Uterus (tissue), 4 donors: ENCODE data around the gene FMNL2. TPM values are rescaled to one million over a fixed set of nuclear protein-coding genes. Genes with fewer than 3 reads are reported as not detected.

Experiments used
- DNase-seq, 2 donors: peaks; one replicate each; pipeline ENCODE4 v3.0.0-alpha.2; 2019 to 2020
- H3K27ac ChIP-seq, 2 donors: fragments of 200-600 bp; sonication (generic); 1 replicate in 1 of 2; 2 replicates in 1 of 2; pipeline ENCODE4 v1.5.1; 2016 to 2018
- H3K27me3 ChIP-seq, 2 donors: fragments of 200-600 bp; sonication (generic); one replicate each; pipeline ENCODE4 v1.5.1; 2018 to 2019; ENCODE audit warnings: control low read depth in 1 of 2
- H3K36me3 ChIP-seq, 2 donors: fragments of 200-600 bp; sonication (generic); one replicate each; pipeline ENCODE4 v1.5.1; 2019; ENCODE audit warnings: control low read depth in 1 of 2
- H3K4me1 ChIP-seq, 2 donors: fragments of 200-600 bp; sonication (generic); one replicate each; pipeline ENCODE4 v1.5.1; 2018 to 2019; ENCODE audit warnings: control low read depth in 1 of 2
- H3K4me3 ChIP-seq, 2 donors: fragments of 200-600 bp; sonication (generic); 1 replicate in 1 of 2; 2 replicates in 1 of 2; pipeline ENCODE4 v1.5.1; 2018 to 2019; ENCODE audit warnings: mild to moderate bottlenecking in 1 of 2
- H3K9me3 ChIP-seq, 2 donors: fragments of 200-600 bp; sonication (generic); one replicate each; pipeline ENCODE4 v1.5.1; 2019; ENCODE audit warnings: control low read depth in 1 of 2
- CTCF ChIP-seq, 4 experiments: fragments of 200-600 bp in 2 of 4; fragments of 450-650 bp in 2 of 4; sonication (generic) in 2 of 4; IDR thresholded peaks; one replicate each; pipeline ENCODE4 v1.5.1; 2016 to 2019; ENCODE audit warnings: antibody characterized with exemption in 4 of 4, mild to moderate bottlenecking in 2 of 4, moderate library complexity in 1 of 4
- POLR2A ChIP-seq, 2 donors: fragments of 450-650 bp; IDR thresholded peaks; one replicate each; pipeline ENCODE4 v1.6.1; 2016; ENCODE audit warnings: antibody characterized with exemption in 2 of 2, mild to moderate bottlenecking in 1 of 2, moderate library complexity in 1 of 2
- intact Hi-C: fragments of 100-400 bp; cut with DNase I; formaldehyde crosslinking; loops from one replicate; pipeline ENCODE4 v1.15.1; 2023; ENCODE audit warnings: low total_unique reads
- total RNA-seq, 4 donors: library from RNA; depleted of rRNA in 3 of 4; stranded (reverse); fragments of >200 nt in 3 of 4; gene quantifications; one replicate each; pipeline versions ENCODE4 v1.1.0 to v1.2.4, GENCODE V29; 2014 to 2023
- donor health status: DM: yes; HTN: yes; CAD: no.

FMNL2 gene
- total RNA-seq, 4 donors from 2014 or later: 10.0 to 66.9 (median 33.4) TPM

GRCh38 chr2:152490686-152491455 is 155.9 kb downstream of the FMNL2 start:
- H3K9me3 ChIP-seq: no peaks in the 10 kb centered on the region
- no peak for TF ChIP-seq CTCF (IDR thresholded peaks at IDR 0.05)
- intact Hi-C loops: no loop called here
- H3K4me3 ChIP-seq: no peak overlapping the region
- H3K27me3 ChIP-seq: no peaks in the 10 kb centered on the region
- peak; percentile 35 to 54 for DNase-seq
- H3K4me1 ChIP-seq: peaks cover 0 to 9% of the 10 kb centered on the region in 2 donors
- H3K36me3 ChIP-seq: no peaks in the 10 kb centered on the region
- H3K27ac ChIP-seq: peak overlapping the region; percentile 53 to 60

- Histone ChIP-seq H3K4me3 (no peak overlapping the region), H3K4me1 (peaks cover 0 to 9% of the 10 kb centered on the region in 2 donors), H3K27me3 (no peaks in the 10 kb centered on the region), H3K36me3 (no peaks in the 10 kb centered on the region), H3K27ac (peak overlapping the region in 1 of 2 donors; percentile 41), H3K9me3 (no peaks in the 10 kb centered on the region)
- no peak for TF ChIP-seq CTCF (IDR thresholded peaks at IDR 0.05)
- TF ChIP-seq POLR2A (IDR thresholded peaks at IDR 0.05): no peak
- intact Hi-C loops: no loop called here
- DNase-seq: no peak
These were observed 157.2 kb downstream of the FMNL2 start for GRCh38 chr2:152492131-152492530.

- intact Hi-C loops: no loop called here
- Histone ChIP-seq H3K4me3 (no peak overlapping the region), H3K36me3 (no peaks in the 10 kb centered on the region), H3K9me3 (no peaks in the 10 kb centered on the region), H3K27me3 (no peaks in the 10 kb centered on the region), H3K4me1 (peaks cover 0 to 9% of the 10 kb centered on the region in 2 donors), H3K27ac (no peak overlapping the region)
- TF ChIP-seq CTCF (IDR thresholded peaks at IDR 0.05) (no peak), POLR2A (IDR thresholded peaks at IDR 0.05) (no peak)
- no peak for DNase-seq
These were observed 157.9 kb downstream of the FMNL2 start for GRCh38 chr2:152492911-152493310.

- Histone ChIP-seq H3K4me1 (peaks cover 0 to 9% of the 10 kb centered on the region in 2 donors), H3K27ac (no peak overlapping the region), H3K27me3 (no peaks in the 10 kb centered on the region), H3K9me3 (no peaks in the 10 kb centered on the region), H3K4me3 (no peak overlapping the region), H3K36me3 (no peaks in the 10 kb centered on the region)
- DNase-seq: no peak
- TF ChIP-seq CTCF (IDR thresholded peaks at IDR 0.05): no peak
- TF ChIP-seq POLR2A (IDR thresholded peaks at IDR 0.05): no peak
- intact Hi-C loops: no loop called here
These were observed 158.4 kb downstream of the FMNL2 start for GRCh38 chr2:152493417-152493816.

GRCh38 chr2:152493945-152494528 is 159.1 kb downstream of the FMNL2 start:
- H3K9me3 ChIP-seq: no peaks in the 10 kb centered on the region
- peaks cover 0 to 9% of the 10 kb centered on the region in 2 donors for H3K4me1 ChIP-seq
- H3K36me3 ChIP-seq: no peaks in the 10 kb centered on the region
- H3K27me3 ChIP-seq: no peaks in the 10 kb centered on the region
- H3K27ac ChIP-seq: no peak overlapping the region
- no peak for DNase-seq
- intact Hi-C loops: no loop called here
- TF ChIP-seq POLR2A (IDR thresholded peaks at IDR 0.05) (no peak), CTCF (IDR thresholded peaks at IDR 0.05) (no peak)
- H3K4me3 ChIP-seq: no peak overlapping the region
